Measurements from ENCODE around the gene TASP1.

Gene TASP1

GRCh38 chr20:13449868-13450434 lies 188.8 kb downstream of the TASP1 start:
- peak; percentile 29 for DNase-seq (ENCODE audit: low read depth)
- no peak for TF ChIP-seq CTCF (conservative IDR thresholded peaks at IDR 0.05; ENCODE audit: control insufficient read depth, insufficient read depth, low read depth, low read length)

GRCh38 chr20:13447385-13448180 lies 191.1 kb downstream of the TASP1 start:
- no peak for DNase-seq (ENCODE audit: low read depth)
- TF ChIP-seq CTCF (conservative IDR thresholded peaks at IDR 0.05; ENCODE audit: control insufficient read depth, insufficient read depth, low read depth, low read length) = no peak
- no peak overlapping the region for H3K4me3 ChIP-seq (ENCODE audit: control insufficient read depth, low read depth, low read length)

More at GRCh38 chr20:13449868-13450434, 188.8 kb downstream of the TASP1 start:
- no peak overlapping the region for H3K4me3 ChIP-seq (ENCODE audit: control insufficient read depth, low read depth, low read length)

GRCh38 chr20:13443690-13444089 lies 195.0 kb downstream of the TASP1 start:
- TF ChIP-seq CTCF (conservative IDR thresholded peaks at IDR 0.05; ENCODE audit: control insufficient read depth, insufficient read depth, low read depth, low read length) = no peak
- DNase-seq (ENCODE audit: low read depth) = no peak
- no peak overlapping the region for H3K4me3 ChIP-seq (ENCODE audit: control insufficient read depth, low read depth, low read length)

GRCh38 chr20:13442986-13443385 lies 195.7 kb downstream of the TASP1 start:
- no peak for TF ChIP-seq CTCF (conservative IDR thresholded peaks at IDR 0.05; ENCODE audit: control insufficient read depth, insufficient read depth, low read depth, low read length)
- DNase-seq (ENCODE audit: low read depth) = no peak
- no peak overlapping the region for H3K4me3 ChIP-seq (ENCODE audit: control insufficient read depth, low read depth, low read length)

- no peak for DNase-seq (ENCODE audit: low read depth)
- no peak overlapping the region for H3K4me3 ChIP-seq (ENCODE audit: control insufficient read depth, low read depth, low read length)
- TF ChIP-seq CTCF (conservative IDR thresholded peaks at IDR 0.05; ENCODE audit: control insufficient read depth, insufficient read depth, low read depth, low read length) = no peak
Measured at GRCh38 chr20:13441388-13441787, 197.3 kb downstream of the TASP1 start.

GRCh38 chr20:13436530-13436929 lies 202.2 kb downstream of the TASP1 start:
- no peak for TF ChIP-seq CTCF (conservative IDR thresholded peaks at IDR 0.05; ENCODE audit: control insufficient read depth, insufficient read depth, low read depth, low read length)
- DNase-seq (ENCODE audit: low read depth) = no peak
- H3K4me3 ChIP-seq (ENCODE audit: control insufficient read depth, low read depth, low read length) = no peak overlapping the region

Data from fibroblast of mammary gland (primary cell).